ENCODE results near the gene PRKCE. TPM values are rescaled to one million over a fixed set of nuclear protein-coding genes. Genes with fewer than 3 reads are reported as not detected.

Gene PRKCE
- total RNA-seq, 5 donors from 2014 or later (not counting 1 experiment from before 2014, with no cell fraction given): 16.5 to 29.8 (median 23.4) TPM

DNA sequence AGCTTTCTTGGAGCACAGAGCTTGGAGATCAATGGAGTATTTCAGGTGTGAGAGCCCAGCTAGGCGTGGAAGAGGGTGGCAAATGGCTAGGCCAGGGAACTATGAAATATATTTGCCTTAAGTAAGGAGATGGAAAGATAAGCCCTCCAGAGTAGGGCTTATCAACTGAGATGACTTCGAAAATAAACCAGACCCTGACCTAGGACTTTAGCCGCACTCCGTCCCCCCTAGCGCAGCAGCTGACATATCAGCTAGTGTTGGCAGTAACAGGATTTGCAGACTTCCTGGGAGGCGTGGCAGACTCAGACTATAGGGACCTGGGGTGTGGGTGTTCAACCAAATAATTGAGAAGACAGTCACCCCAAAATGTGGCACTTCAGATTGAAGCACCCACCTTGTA, 518.0 kb downstream of the PRKCE start:
- H3K27me3 Mint-ChIP-seq: no peaks in the 10 kb centered on the region
- H3K4me3 ChIP-seq (ENCODE audit: control insufficient read depth in 1 of 2, extremely low read depth in 1 of 2, low read length in 1 of 2): no peak overlapping the region
- H3K4me1 Mint-ChIP-seq: peaks cover 0 to 3% (median 0%) of the 10 kb centered on the region in 3 donors
- ATAC-seq (replicated peaks in 1 of 4): no peak
- ChIA-PET POLR2A (no interaction called here), CTCF (no interaction called here)
- 100% methylated on average over 5 of the region's 6 CpGs for WGBS (ENCODE audit: insufficient coverage)
- peaks cover 0 to 2% of the 10 kb centered on the region in 2 experiments for H3K27me3 ChIP-seq (replicated peaks in 1 of 2; ENCODE audit: control insufficient read depth in 2 of 2, extremely low read depth in 1 of 2, insufficient read depth in 2 of 2, low read length in 1 of 2)
- H3K4me3 Mint-ChIP-seq: no peak overlapping the region
- no peaks in the 10 kb centered on the region for H3K9me3 ChIP-seq
- H3K27ac ChIP-seq (ENCODE audit: low read length): no peak overlapping the region
- no peak for DNase-seq
- H3K4me1 ChIP-seq (ENCODE audit: control insufficient read depth in 1 of 2, extremely low read depth in 1 of 2, insufficient read depth in 2 of 2, low read length in 2 of 2): peaks cover 0 to 2% of the 10 kb centered on the region in 2 experiments
- H3K36me3 ChIP-seq (ENCODE audit: control insufficient read depth in 2 of 2, extremely low read depth in 1 of 2, insufficient read depth in 1 of 2, low read length in 1 of 2): no peaks in the 10 kb centered on the region
- peaks cover 14% of the 10 kb centered on the region for H3K36me3 Mint-ChIP-seq
- H3K27ac Mint-ChIP-seq: no peak overlapping the region
- no peaks in the 10 kb centered on the region for H3K9me3 Mint-ChIP-seq

DNA sequence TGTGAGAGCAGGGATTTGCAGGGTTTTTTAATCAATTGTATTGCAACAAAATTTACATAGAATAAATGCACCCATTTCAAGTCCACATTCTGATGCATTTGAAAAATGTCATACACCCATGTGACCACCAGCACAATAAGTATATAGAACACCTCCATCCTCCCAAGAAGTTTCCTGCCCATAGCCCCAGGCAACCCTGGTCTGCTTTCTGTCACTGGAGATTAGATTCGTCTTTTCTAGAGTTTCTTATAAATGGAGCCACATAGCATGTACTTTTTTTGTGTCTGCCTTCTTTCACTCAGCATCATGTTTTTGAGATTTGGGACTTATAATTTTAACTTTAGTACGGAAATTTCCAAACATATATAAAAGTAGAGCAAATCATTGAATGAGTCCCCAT, 518.6 kb downstream of the PRKCE start:
- H3K4me1 Mint-ChIP-seq: peaks cover 0 to 3% (median 1%) of the 10 kb centered on the region in 3 donors

DNA sequence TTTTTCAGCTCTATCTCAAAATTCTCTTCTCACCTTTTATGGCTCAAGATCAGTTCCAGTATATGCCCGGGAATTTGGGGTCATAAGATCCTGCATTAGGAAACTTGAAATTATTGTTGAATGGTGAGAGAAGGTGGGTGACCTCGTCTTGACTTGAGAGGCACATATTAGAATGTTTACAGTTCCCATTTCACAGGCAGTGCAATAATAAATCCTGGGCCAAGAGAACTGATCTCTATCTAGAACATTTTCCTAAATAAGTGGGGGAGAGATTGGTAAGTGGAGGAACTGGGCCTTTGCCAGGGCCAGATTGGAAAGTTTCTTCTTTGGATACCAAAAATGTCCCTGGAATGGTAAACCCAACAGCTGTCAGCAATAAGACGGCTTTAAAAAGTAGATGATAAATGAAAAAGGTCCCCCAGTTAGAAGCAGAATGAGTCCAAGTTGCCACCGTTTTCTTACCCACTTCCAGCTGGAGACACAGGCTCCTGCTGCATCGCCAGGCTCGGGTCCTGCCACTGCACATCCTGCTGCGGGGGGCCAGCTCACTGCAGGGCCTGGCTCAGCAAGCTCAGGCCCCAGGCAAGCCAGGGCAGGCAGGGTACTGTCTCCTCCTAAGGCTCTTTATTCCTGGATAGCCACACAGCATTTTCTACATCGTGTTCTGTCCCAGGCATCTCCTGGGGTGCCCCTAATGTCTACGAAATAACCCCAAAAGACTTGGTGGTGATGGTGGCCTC, 519.3 kb downstream of the PRKCE start:
- Histone ChIP-seq H3K27me3 (replicated peaks in 1 of 2; ENCODE audit: control insufficient read depth in 2 of 2, extremely low read depth in 1 of 2, insufficient read depth in 2 of 2, low read length in 1 of 2) (peaks cover 0 to 2% of the 10 kb centered on the region in 2 experiments), H3K36me3 (ENCODE audit: control insufficient read depth in 2 of 2, extremely low read depth in 1 of 2, insufficient read depth in 1 of 2, low read length in 1 of 2) (no peaks in the 10 kb centered on the region), H3K9me3 (no peaks in the 10 kb centered on the region), H3K4me1 (ENCODE audit: control insufficient read depth in 1 of 2, extremely low read depth in 1 of 2, insufficient read depth in 2 of 2, low read length in 2 of 2) (peaks cover 0 to 3% of the 10 kb centered on the region in 2 experiments), H3K27ac (ENCODE audit: low read length) (no peak overlapping the region), H3K4me3 (ENCODE audit: control insufficient read depth in 1 of 2, extremely low read depth in 1 of 2, low read length in 1 of 2) (no peak overlapping the region)
- peaks cover 5% of the 10 kb centered on the region for H3K36me3 Mint-ChIP-seq
- CTCF ChIA-PET: no interaction called here
- H3K4me3 Mint-ChIP-seq: no peak overlapping the region
- DNase-seq (no peak), ATAC-seq (replicated peaks in 1 of 4) (no peak)
- H3K27me3 Mint-ChIP-seq: no peaks in the 10 kb centered on the region
- POLR2A ChIA-PET: no interaction called here
- peaks cover 0 to 3% (median 2%) of the 10 kb centered on the region in 3 donors for H3K4me1 Mint-ChIP-seq
- 96% methylated on average over 5 of the region's 9 CpGs for WGBS (ENCODE audit: insufficient coverage)
- no peaks in the 10 kb centered on the region for H3K9me3 Mint-ChIP-seq
- H3K27ac Mint-ChIP-seq: no peak overlapping the region

More for the DNA sequence above, 518.6 kb downstream of the PRKCE start:
- no peak overlapping the region for H3K27ac Mint-ChIP-seq
- H3K4me3 Mint-ChIP-seq: no peak overlapping the region
- Histone ChIP-seq H3K27me3 (replicated peaks in 1 of 2; ENCODE audit: control insufficient read depth in 2 of 2, extremely low read depth in 1 of 2, insufficient read depth in 2 of 2, low read length in 1 of 2) (peaks cover 0 to 2% of the 10 kb centered on the region in 2 experiments), H3K36me3 (ENCODE audit: control insufficient read depth in 2 of 2, extremely low read depth in 1 of 2, insufficient read depth in 1 of 2, low read length in 1 of 2) (no peaks in the 10 kb centered on the region), H3K27ac (ENCODE audit: low read length) (no peak overlapping the region), H3K9me3 (no peaks in the 10 kb centered on the region), H3K4me3 (ENCODE audit: control insufficient read depth in 1 of 2, extremely low read depth in 1 of 2, low read length in 1 of 2) (no peak overlapping the region), H3K4me1 (ENCODE audit: control insufficient read depth in 1 of 2, extremely low read depth in 1 of 2, insufficient read depth in 2 of 2, low read length in 2 of 2) (peaks cover 0 to 3% of the 10 kb centered on the region in 2 experiments)
- ChIA-PET CTCF (no interaction called here), POLR2A (no interaction called here)
- no peak for ATAC-seq (replicated peaks in 1 of 4)
- no peaks in the 10 kb centered on the region for H3K9me3 Mint-ChIP-seq
- DNase-seq: no peak
- H3K36me3 Mint-ChIP-seq: peaks cover 12% of the 10 kb centered on the region
- H3K27me3 Mint-ChIP-seq: no peaks in the 10 kb centered on the region
- no CpG with 5 or more reads among the region's 2 CpGs for WGBS (ENCODE audit: insufficient coverage)

DNA sequence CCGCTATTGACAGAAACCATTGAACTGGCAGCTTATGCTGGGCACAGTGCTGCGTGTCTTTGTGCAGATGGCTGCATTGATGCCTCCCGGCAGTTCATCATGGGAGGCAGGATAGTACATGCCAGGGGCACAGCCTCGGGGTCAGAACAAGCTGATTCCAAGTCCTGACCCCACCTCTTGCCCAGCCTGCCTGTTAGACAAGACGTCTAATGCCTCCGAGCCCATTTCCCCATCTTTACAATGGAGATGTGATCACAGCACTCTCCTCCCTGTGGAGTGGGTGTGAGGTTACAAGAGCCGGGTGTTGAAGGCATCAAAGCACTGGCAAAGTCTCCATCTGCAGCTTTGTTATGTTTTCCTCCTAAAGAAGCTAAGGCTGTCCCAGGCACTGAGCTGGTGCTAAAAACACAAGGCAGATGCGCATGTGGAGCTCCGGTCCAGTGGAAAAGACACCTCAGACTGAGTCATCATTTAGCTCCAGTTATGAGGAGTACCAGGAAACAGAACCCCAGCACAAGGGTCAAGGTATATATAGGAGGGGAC, 520.0 kb downstream of the PRKCE start:
- Mint-ChIP-seq H3K27ac (no peak overlapping the region), H3K4me3 (no peak overlapping the region), H3K4me1 (peaks cover 0 to 3% (median 2%) of the 10 kb centered on the region in 3 donors), H3K9me3 (no peaks in the 10 kb centered on the region), H3K36me3 (peaks cover 3% of the 10 kb centered on the region), H3K27me3 (no peaks in the 10 kb centered on the region)
- H3K4me3 ChIP-seq (ENCODE audit: control insufficient read depth in 1 of 2, extremely low read depth in 1 of 2, low read length in 1 of 2): no peak overlapping the region
- WGBS (ENCODE audit: insufficient coverage): 83% methylated on average over 6 of the region's 9 CpGs
- H3K36me3 ChIP-seq (ENCODE audit: control insufficient read depth in 2 of 2, extremely low read depth in 1 of 2, insufficient read depth in 1 of 2, low read length in 1 of 2): no peaks in the 10 kb centered on the region
- H3K4me1 ChIP-seq (ENCODE audit: control insufficient read depth in 1 of 2, extremely low read depth in 1 of 2, insufficient read depth in 2 of 2, low read length in 2 of 2): peaks cover 0 to 3% of the 10 kb centered on the region in 2 experiments
- peaks cover 0 to 2% of the 10 kb centered on the region in 2 experiments for H3K27me3 ChIP-seq (replicated peaks in 1 of 2; ENCODE audit: control insufficient read depth in 2 of 2, extremely low read depth in 1 of 2, insufficient read depth in 2 of 2, low read length in 1 of 2)
- CTCF ChIA-PET: no interaction called here
- no peak for ATAC-seq (replicated peaks in 1 of 4)
- POLR2A ChIA-PET: no interaction called here
- no peaks in the 10 kb centered on the region for H3K9me3 ChIP-seq
- no peak for DNase-seq
- H3K27ac ChIP-seq (ENCODE audit: low read length): no peak overlapping the region

DNA sequence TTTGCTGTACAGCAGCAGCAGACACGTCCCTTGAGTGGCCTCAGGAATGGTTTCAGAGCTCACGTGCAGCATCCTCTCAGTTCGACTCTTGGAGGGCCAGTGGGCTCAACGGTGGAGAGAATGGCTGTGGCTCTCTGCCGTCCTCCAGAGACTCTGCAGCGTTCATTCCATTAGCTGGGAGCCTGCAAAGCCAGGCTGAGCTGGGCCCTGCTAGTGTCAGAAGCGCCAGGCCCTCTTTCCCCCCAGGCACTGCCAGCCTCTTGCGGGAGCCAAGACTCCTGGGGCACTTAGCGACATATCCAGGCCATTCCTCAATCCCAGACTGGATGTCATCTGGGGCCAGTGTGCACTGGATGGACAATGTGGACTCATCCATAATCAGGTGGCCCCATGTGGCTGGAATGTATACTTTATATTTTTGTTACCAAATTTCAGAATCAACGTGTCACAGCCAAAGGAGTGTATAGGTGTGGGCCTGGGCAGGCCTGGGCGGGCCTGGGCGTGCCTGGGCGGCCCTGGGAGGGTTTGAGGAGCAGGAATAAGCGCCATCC, 520.6 kb downstream of the PRKCE start:
- H3K27me3 ChIP-seq (replicated peaks in 1 of 2; ENCODE audit: control insufficient read depth in 2 of 2, extremely low read depth in 1 of 2, insufficient read depth in 2 of 2, low read length in 1 of 2): peaks cover 0 to 2% of the 10 kb centered on the region in 2 experiments
- peaks cover 0 to 3% of the 10 kb centered on the region in 2 experiments for H3K4me1 ChIP-seq (ENCODE audit: control insufficient read depth in 1 of 2, extremely low read depth in 1 of 2, insufficient read depth in 2 of 2, low read length in 2 of 2)
- H3K4me3 ChIP-seq (ENCODE audit: control insufficient read depth in 1 of 2, extremely low read depth in 1 of 2, low read length in 1 of 2): no peak overlapping the region
- no peaks in the 10 kb centered on the region for H3K9me3 Mint-ChIP-seq
- no peak overlapping the region for H3K27ac Mint-ChIP-seq
- H3K36me3 Mint-ChIP-seq: peaks cover 3% of the 10 kb centered on the region
- no peaks in the 10 kb centered on the region for H3K36me3 ChIP-seq (ENCODE audit: control insufficient read depth in 2 of 2, extremely low read depth in 1 of 2, insufficient read depth in 1 of 2, low read length in 1 of 2)
- CTCF ChIA-PET: no interaction called here
- no peak for DNase-seq
- H3K4me1 Mint-ChIP-seq: peaks cover 0 to 3% (median 2%) of the 10 kb centered on the region in 3 donors
- H3K9me3 ChIP-seq: no peaks in the 10 kb centered on the region
- H3K27me3 Mint-ChIP-seq: no peaks in the 10 kb centered on the region
- POLR2A ChIA-PET: no interaction called here
- WGBS (ENCODE audit: insufficient coverage): 84% methylated on average over 9 of the region's 14 CpGs
- no peak for ATAC-seq (replicated peaks in 1 of 4)
- no peak overlapping the region for H3K4me3 Mint-ChIP-seq
- H3K27ac ChIP-seq (ENCODE audit: low read length): no peak overlapping the region

DNA sequence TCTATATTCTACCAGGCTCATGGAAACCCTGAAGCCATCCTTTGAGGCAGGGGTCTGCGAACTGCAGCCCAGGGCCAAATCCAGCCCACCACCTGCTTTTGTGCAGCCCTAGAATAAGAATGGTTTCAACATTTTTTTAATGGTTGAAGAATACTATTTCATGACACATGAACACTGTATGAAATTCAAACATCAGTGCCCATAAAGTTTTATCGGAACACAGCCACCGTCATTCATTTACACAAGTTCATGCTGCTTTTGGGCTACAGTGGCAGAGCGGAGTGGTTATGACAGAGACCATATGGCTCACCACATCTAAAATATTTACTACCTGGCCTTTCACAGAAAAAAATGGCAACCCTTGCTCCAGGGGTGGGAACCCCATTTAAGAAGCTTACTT, 521.6 kb downstream of the PRKCE start:
- ATAC-seq (replicated peaks in 1 of 4) (no peak), DNase-seq (no peak)
- ChIA-PET CTCF (no interaction called here), POLR2A (no interaction called here)
- H3K4me1 Mint-ChIP-seq: peaks cover 0 to 7% (median 2%) of the 10 kb centered on the region in 3 donors
- Histone ChIP-seq H3K9me3 (no peaks in the 10 kb centered on the region), H3K27me3 (replicated peaks in 1 of 2; ENCODE audit: control insufficient read depth in 2 of 2, extremely low read depth in 1 of 2, insufficient read depth in 2 of 2, low read length in 1 of 2) (no peaks in the 10 kb centered on the region), H3K4me1 (ENCODE audit: control insufficient read depth in 1 of 2, extremely low read depth in 1 of 2, insufficient read depth in 2 of 2, low read length in 2 of 2) (peaks cover 0 to 3% of the 10 kb centered on the region in 2 experiments), H3K4me3 (ENCODE audit: control insufficient read depth in 1 of 2, extremely low read depth in 1 of 2, low read length in 1 of 2) (no peak overlapping the region), H3K27ac (ENCODE audit: low read length) (no peak overlapping the region), H3K36me3 (ENCODE audit: control insufficient read depth in 2 of 2, extremely low read depth in 1 of 2, insufficient read depth in 1 of 2, low read length in 1 of 2) (no peaks in the 10 kb centered on the region)
- H3K27me3 Mint-ChIP-seq: no peaks in the 10 kb centered on the region
- H3K36me3 Mint-ChIP-seq: no peaks in the 10 kb centered on the region
- 100% methylated on average over 2 of the region's 4 CpGs for WGBS (ENCODE audit: insufficient coverage)
- no peak overlapping the region for H3K27ac Mint-ChIP-seq
- H3K9me3 Mint-ChIP-seq: no peaks in the 10 kb centered on the region
- no peak overlapping the region for H3K4me3 Mint-ChIP-seq
